ENCODE results near the gene C1orf159. TPM values are rescaled to one million over a fixed set of nuclear protein-coding genes. Genes with fewer than 3 reads are reported as not detected.

C1orf159 gene
- polyA plus RNA-seq, 4 donors, result 7.9 to 14.8 (median 9.5) TPM

GRCh38 chr1:1044455-1045078 is 71.3 kb downstream of the C1orf159 start:
- DNase-seq (ENCODE audit: low read depth in 4 of 4, low spot score in 3 of 4), result no peak

- DNase-seq (ENCODE audit: low read depth in 4 of 4, low spot score in 3 of 4), result no peak
Observed at GRCh38 chr1:1043921-1044320, 72.0 kb downstream of the C1orf159 start.

DNA sequence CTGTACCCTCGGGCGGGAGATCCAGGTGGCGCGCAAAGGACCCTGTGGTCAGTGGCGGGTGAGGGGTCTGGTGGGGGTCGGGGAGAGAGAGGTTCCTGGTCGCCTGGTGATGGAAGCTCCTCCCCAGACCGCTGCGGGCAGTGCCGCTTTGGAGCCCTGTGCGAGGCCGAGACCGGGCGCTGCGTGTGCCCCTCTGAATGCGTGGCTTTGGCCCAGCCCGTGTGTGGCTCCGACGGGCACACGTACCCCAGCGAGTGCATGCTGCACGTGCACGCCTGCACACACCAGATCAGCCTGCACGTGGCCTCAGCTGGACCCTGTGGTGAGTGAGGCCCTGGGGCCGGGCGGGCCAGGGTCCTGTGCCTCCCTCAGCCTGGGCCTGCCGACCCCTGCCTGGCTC is 72.5 kb downstream of the C1orf159 start:
- no peak for DNase-seq (ENCODE audit: low read depth in 4 of 4, low spot score in 3 of 4)

DNA sequence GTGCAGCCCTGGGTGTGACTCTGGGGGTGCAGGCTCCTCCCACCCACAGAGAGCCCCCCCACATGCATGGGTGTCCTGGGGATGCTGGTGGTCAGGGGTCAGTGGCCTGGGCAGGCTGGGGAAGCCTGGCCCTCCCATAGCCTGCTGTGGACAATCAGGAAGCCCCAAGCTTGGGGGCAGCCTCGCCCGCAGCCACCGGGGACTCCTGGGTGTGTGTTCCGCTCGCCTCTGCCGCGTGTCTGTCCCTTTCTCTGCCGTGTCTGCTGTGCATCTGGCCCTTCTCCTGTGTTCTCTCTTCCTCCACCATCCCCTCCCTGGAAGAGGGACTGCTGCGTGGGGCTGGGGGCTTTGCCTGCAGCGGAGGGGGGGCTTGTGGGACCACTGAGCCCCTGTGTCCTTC is 73.1 kb downstream of the C1orf159 start:
- no peak for DNase-seq (ENCODE audit: low read depth in 4 of 4, low spot score in 3 of 4)

DNA sequence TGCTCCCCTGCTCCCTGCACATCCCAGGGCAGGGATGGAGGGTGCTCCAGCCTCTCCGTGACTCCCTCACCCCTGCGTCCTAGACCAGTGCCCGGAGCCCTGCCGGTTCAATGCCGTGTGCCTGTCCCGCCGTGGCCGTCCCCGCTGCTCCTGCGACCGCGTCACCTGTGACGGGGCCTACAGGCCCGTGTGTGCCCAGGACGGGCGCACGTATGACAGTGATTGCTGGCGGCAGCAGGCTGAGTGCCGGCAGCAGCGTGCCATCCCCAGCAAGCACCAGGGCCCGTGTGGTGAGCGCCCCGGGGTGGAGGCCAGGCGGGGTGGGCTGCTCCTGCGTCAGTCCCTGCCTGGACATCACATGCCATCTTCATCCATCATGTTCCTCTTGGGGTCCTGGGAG is 74.0 kb downstream of the C1orf159 start:
- DNase-seq (ENCODE audit: low read depth in 4 of 4, low spot score in 3 of 4), result no peak

DNA sequence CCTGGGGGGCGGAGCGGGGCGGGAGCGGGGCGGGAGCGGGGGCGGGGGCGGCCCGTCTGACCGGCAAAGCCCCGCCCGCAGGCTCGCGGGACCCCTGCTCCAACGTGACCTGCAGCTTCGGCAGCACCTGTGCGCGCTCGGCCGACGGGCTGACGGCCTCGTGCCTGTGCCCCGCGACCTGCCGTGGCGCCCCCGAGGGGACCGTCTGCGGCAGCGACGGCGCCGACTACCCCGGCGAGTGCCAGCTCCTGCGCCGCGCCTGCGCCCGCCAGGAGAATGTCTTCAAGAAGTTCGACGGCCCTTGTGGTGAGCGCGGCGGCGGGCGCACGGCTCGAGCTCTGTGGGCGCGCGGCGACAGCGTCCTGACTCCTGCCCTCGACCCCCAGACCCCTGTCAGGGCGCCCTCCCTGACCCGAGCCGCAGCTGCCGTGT is 74.8 kb downstream of the C1orf159 start:
- no peak for DNase-seq (ENCODE audit: low read depth in 4 of 4, low spot score in 3 of 4)

- no peak for DNase-seq (ENCODE audit: low read depth in 4 of 4, low spot score in 3 of 4)
Observed at GRCh38 chr1:1040004-1040991, 75.6 kb downstream of the C1orf159 start.

- DNase-seq (ENCODE audit: low read depth in 4 of 4, low spot score in 3 of 4), result no peak
Observed at GRCh38 chr1:1039145-1039910, 76.6 kb downstream of the C1orf159 start.

GRCh38 chr1:1038694-1039093 is 77.2 kb downstream of the C1orf159 start:
- no peak for DNase-seq (ENCODE audit: low read depth in 4 of 4, low spot score in 3 of 4)

- DNase-seq (ENCODE audit: low read depth in 4 of 4, low spot score in 3 of 4), result no peak
Observed at GRCh38 chr1:1037366-1038327, 78.2 kb downstream of the C1orf159 start.

GRCh38 chr1:1035291-1035943 is 80.5 kb downstream of the C1orf159 start:
- DNase-seq (ENCODE audit: low read depth in 4 of 4, low spot score in 3 of 4), result no peak

DNA sequence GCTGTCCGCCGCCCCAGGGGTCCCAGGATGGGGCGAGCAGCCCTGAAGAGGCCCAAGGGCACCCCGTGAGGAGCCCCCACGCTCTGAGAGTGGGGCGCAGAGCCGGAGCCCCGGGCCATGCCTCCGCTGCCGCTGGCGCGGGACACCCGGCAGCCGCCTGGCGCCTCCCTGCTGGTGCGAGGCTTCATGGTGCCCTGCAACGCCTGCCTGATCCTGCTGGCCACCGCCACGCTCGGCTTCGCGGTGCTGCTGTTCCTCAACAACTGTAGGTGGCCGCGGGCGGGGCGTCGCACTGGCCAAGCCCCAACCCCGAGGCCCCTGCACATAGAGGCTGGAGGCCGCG is 81.5 kb downstream of the C1orf159 start:
- DNase-seq (ENCODE audit: low read depth in 4 of 4, low spot score in 3 of 4), result no peak

GRCh38 chr1:1033731-1034438 is 82.0 kb downstream of the C1orf159 start:
- DNase-seq (ENCODE audit: low read depth in 4 of 4, low spot score in 3 of 4), result no peak

DNA sequence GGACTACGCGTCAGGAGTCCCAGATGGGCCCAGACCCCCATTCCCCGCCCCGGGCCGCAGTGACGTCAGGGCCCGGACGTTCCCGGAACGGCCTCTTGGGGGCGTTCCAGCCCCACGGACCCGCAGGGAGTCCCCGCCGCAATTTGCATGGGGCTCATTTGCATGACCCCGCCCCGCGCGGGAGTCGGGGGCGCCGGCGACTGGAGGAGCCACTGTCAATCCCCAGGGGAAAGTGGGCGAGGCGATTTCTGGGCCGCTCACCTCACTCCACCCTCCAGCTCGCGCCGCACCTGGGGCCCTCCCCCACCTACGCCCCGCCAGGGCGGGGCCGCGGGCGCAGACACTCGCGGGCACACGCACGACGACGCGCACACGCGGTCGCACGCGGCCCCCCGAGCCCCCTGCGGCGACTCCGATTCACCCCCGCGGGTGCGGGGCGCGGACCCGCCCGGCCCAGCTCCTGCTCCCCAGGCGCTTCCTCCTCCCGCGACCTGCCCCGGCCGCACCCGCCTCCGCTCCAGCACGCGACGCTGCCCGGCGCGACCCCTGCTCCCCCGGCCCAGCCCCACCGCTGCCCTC is 82.8 kb downstream of the C1orf159 start:
- peak; percentile 77 to 83 (median 80) for DNase-seq (ENCODE audit: low read depth in 4 of 4, low spot score in 3 of 4)

DNA sequence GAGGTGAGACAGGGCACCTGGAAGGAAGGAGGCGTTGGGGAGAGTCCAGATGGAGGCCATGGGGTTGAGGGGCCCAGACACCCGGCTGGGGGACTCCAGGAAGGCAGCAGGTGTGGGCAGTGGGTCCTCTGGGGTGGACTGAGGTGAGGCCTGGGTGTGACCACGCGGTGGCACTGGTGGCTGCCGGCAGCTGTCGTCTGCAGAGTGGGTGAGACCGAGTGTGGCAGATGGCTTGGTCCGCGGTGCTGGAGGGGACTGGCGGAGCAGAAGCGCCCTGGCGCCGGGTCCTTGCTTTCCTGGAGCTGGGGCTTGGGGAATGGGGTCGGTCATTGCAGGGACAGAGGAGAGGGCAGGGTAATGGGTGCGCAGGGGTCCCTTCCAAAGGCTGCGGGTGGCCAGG is 83.5 kb downstream of the C1orf159 start:
- DNase-seq (ENCODE audit: low read depth in 4 of 4, low spot score in 3 of 4), result no peak
